GM12892 (cell line): ENCODE data around the gene SLC39A11.

Source experiments
- POLR2A ChIP-seq: IDR thresholded peaks from 2 replicates; pipeline ENCODE4 v1.6.1; 2011; ENCODE audit warnings: low read depth, low read length, control low read depth
- TAF1 ChIP-seq: IDR thresholded peaks from 2 replicates; pipeline ENCODE4 v1.6.1; 2011; ENCODE audit warnings: low read depth, mild to moderate bottlenecking, control low read depth, low read length, borderline replicate concordance

- TF ChIP-seq POLR2A = no peak
- no peak for TF ChIP-seq TAF1
Measured at GRCh38 chr17:72725433-72726068, 366.9 kb downstream of the SLC39A11 start.
